Smooth muscle cell of the brain vasculature (primary cell): ENCODE data around the gene NELL1.
"Not testable (repeated sequence)": the region's sequence is repeated elsewhere in the genome, so short reads cannot be mapped to it uniquely, and the experiment has no call there.

Source experiments
- DNase-seq: peaks from one replicate; pipeline ENCODE4 v3.0.0-alpha.2; 2012; ENCODE audit warnings: low read depth, low spot score

NELL1 gene

GRCh38 chr11:20762980-20763379 is 93.6 kb downstream of the NELL1 start:
- no peak for DNase-seq

GRCh38 chr11:20770414-20770946 is 101.1 kb downstream of the NELL1 start:
- DNase-seq, result no peak

GRCh38 chr11:20771026-20771425 is 101.6 kb downstream of the NELL1 start:
- no peak for DNase-seq

GRCh38 chr11:20771681-20772080 is 102.3 kb downstream of the NELL1 start:
- no peak for DNase-seq

GRCh38 chr11:20775331-20775730 is 105.9 kb downstream of the NELL1 start:
- DNase-seq, result no peak

GRCh38 chr11:20782775-20783174 is 113.4 kb downstream of the NELL1 start:
- DNase-seq, result no peak

GRCh38 chr11:20783220-20783619 is 113.8 kb downstream of the NELL1 start:
- no peak for DNase-seq

- DNase-seq, result no peak
Observed at GRCh38 chr11:20790622-20791021, 121.2 kb downstream of the NELL1 start.

- DNase-seq, result no peak
Observed at GRCh38 chr11:20795005-20795404, 125.6 kb downstream of the NELL1 start.

- no peak for DNase-seq
Observed at GRCh38 chr11:20808328-20808727, 138.9 kb downstream of the NELL1 start.

- no peak for DNase-seq
Observed at GRCh38 chr11:20821046-20821445, 151.7 kb downstream of the NELL1 start.

GRCh38 chr11:20821470-20821869 is 152.1 kb downstream of the NELL1 start:
- DNase-seq, result no peak

- DNase-seq, result no peak
Observed at GRCh38 chr11:20824773-20825172, 155.4 kb downstream of the NELL1 start.

- no peak for DNase-seq
Observed at GRCh38 chr11:20835561-20835960, 166.2 kb downstream of the NELL1 start.

- no peak for DNase-seq
Observed at GRCh38 chr11:20839231-20839630, 169.8 kb downstream of the NELL1 start.

- DNase-seq, result no peak
Observed at GRCh38 chr11:20840341-20840740, 171.0 kb downstream of the NELL1 start.

- no peak for DNase-seq
Observed at GRCh38 chr11:20844216-20844615, 174.8 kb downstream of the NELL1 start.

GRCh38 chr11:20844630-20845029 is 175.2 kb downstream of the NELL1 start:
- DNase-seq, result no peak

GRCh38 chr11:20854215-20854955 is 185.0 kb downstream of the NELL1 start:
- no peak for DNase-seq

- DNase-seq, result no peak
Observed at GRCh38 chr11:20861322-20861721, 191.9 kb downstream of the NELL1 start.

- not testable (repeated sequence) for DNase-seq
Observed at GRCh38 chr11:20862263-20862662, 192.9 kb downstream of the NELL1 start.

GRCh38 chr11:20864628-20865027 is 195.2 kb downstream of the NELL1 start:
- DNase-seq, result no peak

GRCh38 chr11:20865161-20865560 is 195.8 kb downstream of the NELL1 start:
- no peak for DNase-seq

- no peak for DNase-seq
Observed at GRCh38 chr11:20869123-20869522, 199.7 kb downstream of the NELL1 start.
